IMR-90 (cell line): ENCODE data around the gene AKT2. TPM values are rescaled to one million over a fixed set of nuclear protein-coding genes. Genes with fewer than 3 reads are reported as not detected.

Experiments used
- ATAC-seq: fragments of 200-7000 bp; cut with Tn5 transposase; 2 replicates; pipeline ENCODE4 v1.9.1; 2020; ENCODE audit warnings: low read depth, mild to moderate bottlenecking, moderate library complexity
- BruUV-seq: library from RNA; stranded (reverse); fragments of 400-500 nt; replicated peaks from 2 replicates; lab custom pipeline; 2021; lab: Mats Ljungman, UMichigan
- CTCF ChIA-PET: fragments of 300-600 bp; formaldehyde crosslinking; extraction: SDS; loops from one replicate; lab custom pipeline; 2021; ENCODE audit warnings: antibody characterized with exemption; lab: Yijun Ruan, JAX
- POLR2A ChIA-PET: fragments of 300-600 bp; sonication (Branson Sonifier 250); formaldehyde crosslinking; loops from one replicate; lab custom pipeline; 2022; ENCODE audit warnings: antibody characterized with exemption; ENCODE audit not compliant: unreplicated experiment; lab: Charles Lee
- DNase-seq: peaks from one replicate; pipeline ENCODE4 v3.0.0; 2013
- H2AFZ ChIP-seq: replicated peaks from 2 replicates; pipeline ENCODE3; 2013; ENCODE audit warnings: low read length, mild to moderate bottlenecking; ENCODE audit not compliant: poor library complexity
- H2AK5ac ChIP-seq: 2 replicates; pipeline ENCODE4 v1.6.1; 2013; ENCODE audit warnings: low read depth, low read length, inconsistent platforms
- H2AK9ac ChIP-seq: replicated peaks from 2 replicates; pipeline ENCODE3; 2013; ENCODE audit warnings: mild to moderate bottlenecking, low read depth, low read length, moderate library complexity; ENCODE audit not compliant: poor library complexity
- H2BK120ac ChIP-seq: 2 replicates; pipeline ENCODE4 v1.6.1; 2013; ENCODE audit warnings: low read depth, low read length, inconsistent platforms
- H2BK15ac ChIP-seq: 3 replicates; pipeline ENCODE4 v1.6.1; 2013; ENCODE audit warnings: low read depth, low read length, inconsistent platforms
- H2BK20ac ChIP-seq: 2 replicates; pipeline ENCODE4 v1.6.1; 2013; ENCODE audit warnings: low read depth, mild to moderate bottlenecking, inconsistent platforms, low read length, moderate library complexity
- H2BK5ac ChIP-seq: 2 replicates; pipeline ENCODE4 v1.6.1; 2013; ENCODE audit warnings: mild to moderate bottlenecking, low read depth, low read length, inconsistent platforms; ENCODE audit not compliant: poor library complexity, severe bottlenecking
- H3K14ac ChIP-seq: replicated peaks from 2 replicates; pipeline ENCODE4 v1.6.1; 2013; ENCODE audit warnings: low read depth, low read length, inconsistent platforms
- H3K18ac ChIP-seq: 2 replicates; pipeline ENCODE4 v1.6.1; 2013; ENCODE audit warnings: low read depth, low read length, control low read depth
- H3K23ac ChIP-seq: 2 replicates; pipeline ENCODE4 v1.6.1; 2013; ENCODE audit warnings: low read depth, low read length, inconsistent platforms
- H3K27ac ChIP-seq: 2 replicates; pipeline ENCODE4 v1.5.1; 2013; ENCODE audit warnings: mild to moderate bottlenecking, control low read depth, low read length; ENCODE audit not compliant: insufficient read depth
- H3K27me3 ChIP-seq: 2 replicates; pipeline ENCODE4 v1.6.1; 2013; ENCODE audit warnings: low read length; ENCODE audit not compliant: control insufficient read depth, insufficient read depth
- H3K36me3 ChIP-seq: 2 replicates; pipeline ENCODE4 v1.6.1; 2013; ENCODE audit warnings: low read length, mixed read lengths; ENCODE audit not compliant: control insufficient read depth, insufficient read depth
- H3K4ac ChIP-seq: 2 replicates; pipeline ENCODE4 v1.6.1; 2013; ENCODE audit warnings: low read depth, low read length, inconsistent platforms
- H3K4me1 ChIP-seq: 2 replicates; pipeline ENCODE4 v1.6.1; 2013; ENCODE audit warnings: low read length, mixed read lengths; ENCODE audit not compliant: control insufficient read depth, insufficient read depth
- H3K4me2 ChIP-seq: 2 replicates; pipeline ENCODE4 v1.6.1; 2013; ENCODE audit warnings: low read depth, mild to moderate bottlenecking, control low read depth, low read length, moderate library complexity
- H3K4me3 ChIP-seq: 2 replicates; pipeline ENCODE4 v1.5.1; 2013; ENCODE audit warnings: low read depth, mild to moderate bottlenecking, control low read depth, low read length, moderate library complexity; ENCODE audit not compliant: insufficient read depth
- H3K56ac ChIP-seq: 2 replicates; pipeline ENCODE4 v1.6.1; 2013; ENCODE audit warnings: low read length, inconsistent platforms; ENCODE audit not compliant: insufficient read depth; ENCODE audit errors: extremely low read depth
- H3K79me1 ChIP-seq, 2 experiments: 2 replicates each; pipeline ENCODE4 v1.6.1; 2013; ENCODE audit warnings: low read length in 2 of 2, inconsistent platforms in 1 of 2, low read depth in 1 of 2
- H3K9ac ChIP-seq: 2 replicates; pipeline ENCODE4 v1.6.1; 2013; ENCODE audit warnings: low read depth, low read length, control low read depth
- H3K9me1 ChIP-seq: 2 replicates; pipeline ENCODE4 v1.6.1; 2013; ENCODE audit warnings: low read length, inconsistent platforms; ENCODE audit not compliant: insufficient read depth
- H3K9me3 ChIP-seq: 2 replicates; pipeline ENCODE4 v1.6.1; 2013; ENCODE audit warnings: low read length; ENCODE audit not compliant: control insufficient read depth, insufficient read depth
- H4K20me1 ChIP-seq: 2 replicates; pipeline ENCODE4 v1.6.1; 2013; ENCODE audit warnings: low read length, inconsistent platforms; ENCODE audit not compliant: insufficient read depth
- H4K5ac ChIP-seq: 2 replicates; pipeline ENCODE4 v1.6.1; 2013; ENCODE audit warnings: mild to moderate bottlenecking, low read depth, low read length, control low read depth
- H4K8ac ChIP-seq, 2 experiments: 2 replicates each; pipeline ENCODE4 v1.6.1; 2013; ENCODE audit warnings: low read depth in 2 of 2, low read length in 2 of 2, control low read depth in 1 of 2, inconsistent platforms in 1 of 2
- H4K91ac ChIP-seq: 2 replicates; pipeline ENCODE4 v1.6.1; 2013; ENCODE audit warnings: low read depth, low read length, inconsistent platforms; ENCODE audit not compliant: insufficient read depth
- BHLHE40 ChIP-seq: fragments of 150-350 bp; IDR thresholded peaks from 2 replicates; pipeline ENCODE4 v1.6.1; 2016; ENCODE audit warnings: mild to moderate bottlenecking, low read depth, low read length
- CEBPB ChIP-seq: IDR thresholded peaks from 2 replicates; pipeline ENCODE4 v1.6.1; 2012; ENCODE audit warnings: low read depth, low read length, improper control_type of control experiment
- CHD1 ChIP-seq: IDR thresholded peaks from 2 replicates; pipeline ENCODE4 v1.6.1; 2012; ENCODE audit warnings: low read depth, low read length, improper control_type of control experiment
- FOS ChIP-seq: fragments of 150-350 bp; IDR thresholded peaks from 2 replicates; pipeline ENCODE4 v1.6.1; 2016; ENCODE audit warnings: low read depth, low read length
- MAFK ChIP-seq: IDR thresholded peaks from 2 replicates; pipeline ENCODE4 v1.6.1; 2012; ENCODE audit warnings: low read depth, low read length, improper control_type of control experiment
- MAZ ChIP-seq: IDR thresholded peaks from 2 replicates; pipeline ENCODE4 v1.6.1; 2012; ENCODE audit warnings: low read depth, mild to moderate bottlenecking, low read length, improper control_type of control experiment, moderate library complexity, borderline replicate concordance
- MXI1 ChIP-seq: IDR thresholded peaks from 2 replicates; pipeline ENCODE4 v1.6.1; 2012; ENCODE audit warnings: low read depth, mild to moderate bottlenecking, low read length, moderate library complexity, borderline replicate concordance
- NFE2L2 ChIP-seq: fragments of 150-350 bp; IDR thresholded peaks from 2 replicates; pipeline ENCODE4 v1.6.1; 2016; ENCODE audit warnings: low read depth, mild to moderate bottlenecking, low read length
- POLR2A ChIP-seq: IDR thresholded peaks from 2 replicates; pipeline ENCODE4 v1.6.1; 2012; ENCODE audit warnings: mild to moderate bottlenecking, low read depth, low read length
- RAD21 ChIP-seq: IDR thresholded peaks from 2 replicates; pipeline ENCODE4 v1.6.1; 2012; ENCODE audit warnings: low read length, improper control_type of control experiment
- RCOR1 ChIP-seq: IDR thresholded peaks from 2 replicates; pipeline ENCODE4 v1.6.1; 2012; ENCODE audit warnings: mild to moderate bottlenecking, low read length, improper control_type of control experiment; ENCODE audit not compliant: insufficient replicate concordance
- RFX5 ChIP-seq: IDR thresholded peaks from 2 replicates; pipeline ENCODE4 v1.8.0; 2012; ENCODE audit warnings: low read depth, mild to moderate bottlenecking, low read length, moderate library complexity
- SMC3 ChIP-seq: fragments of 150-350 bp; IDR thresholded peaks from 2 replicates; pipeline ENCODE4 v1.6.1; 2016; ENCODE audit warnings: low read depth, mild to moderate bottlenecking, antibody characterized with exemption, low read length, moderate library complexity
- WGBS, 2 experiments: methylation state at CpG; one replicate each; pipeline versions ENCODE4 v1.1.5 to v1.1.7; 2013; ENCODE audit warnings: missing lambda C conversion rate in 2 of 2; ENCODE audit not compliant: insufficient read length in 1 of 2; ENCODE audit errors: extremely low coverage in 2 of 2; 5-methylcytosine and 5-hydroxymethylcytosine counted together
- dilution Hi-C: fragments of 300-500 bp; cut with HindIII; formaldehyde crosslinking; loops from one replicate; pipeline ENCODE4 v1.14.3; 2018; ENCODE audit warnings: low sequenced_read_pairs; ENCODE audit not compliant: unreplicated experiment
- in situ Hi-C: fragments of 300-500 bp; cut with MboI; formaldehyde crosslinking; loops from 3 replicates; pipeline ENCODE4 v1.14.3; 2019; ENCODE audit warnings: low sequenced_read_pairs, inconsistent platforms, mixed read lengths
- intact Hi-C: fragments of 100-400 bp; cut with micrococcal nuclease; formaldehyde crosslinking; loops from 2 replicates; pipeline ENCODE4 v1.10.0; 2022
- polyA plus RNA-seq, 3 experiments: library from polyadenylated mRNA; depleted of rRNA; stranded (reverse); fragments of >200 nt; gene quantifications; 2 replicates each; pipeline ENCODE4 v1.2.3, GENCODE V29; 2012; ENCODE audit warnings: low replicate concordance in 1 of 3
- total RNA-seq: library from RNA; depleted of rRNA; stranded (reverse); fragments of >200 nt; gene quantifications from 2 replicates; pipeline ENCODE4 v1.2.3, GENCODE V29; 2012
- TF ChIP-seq, protein P1 (sequence below): conservative IDR thresholded peaks from 2 replicates; pipeline ENCODE4 v1.5.1; 2012; ENCODE audit warnings: mild to moderate bottlenecking, low read depth, low read length, improper control_type of control experiment
- TF ChIP-seq, protein P2 (sequence below): fragments of 150-350 bp; IDR thresholded peaks from 2 replicates; pipeline ENCODE4 v1.6.1; 2016; ENCODE audit warnings: low read depth, mild to moderate bottlenecking, low read length, moderate library complexity, borderline replicate concordance
- TF ChIP-seq, protein P3 (sequence below): fragments of 150-350 bp; IDR thresholded peaks from 2 replicates; pipeline ENCODE4 v1.6.1; 2017; ENCODE audit warnings: mild to moderate bottlenecking, antibody characterized with exemption, low read length, low read depth

Gene AKT2
- total and polyA plus RNA-seq, 2 of the 4 experiments (the other 2 are of a cell fraction), result 61.5 to 104 TPM

DNA sequence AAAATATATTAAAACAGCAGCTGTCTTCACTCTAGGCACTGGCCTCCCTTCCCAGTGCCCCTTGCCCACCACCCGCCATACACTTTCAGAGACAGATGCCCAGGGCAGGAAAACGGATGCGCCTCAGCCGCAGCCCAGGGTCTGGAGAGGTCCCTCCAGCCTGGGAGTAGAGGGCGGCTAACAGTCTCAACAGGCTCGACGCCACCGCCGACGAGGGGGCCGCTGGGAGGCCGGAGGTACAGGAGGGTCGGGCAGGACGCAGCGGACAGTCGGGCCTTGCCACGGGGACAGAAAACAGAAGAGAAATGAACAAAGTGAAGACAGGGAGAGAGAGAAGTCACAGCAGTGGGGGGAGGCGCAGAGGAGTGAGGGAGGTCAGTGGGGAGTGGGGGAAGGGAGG, 35.9 kb upstream of the AKT2 start:
- no peak overlapping the region for H2BK15ac ChIP-seq
- H3K27me3 ChIP-seq, result no peaks in the 10 kb centered on the region
- H3K9me3 ChIP-seq, result no peaks in the 10 kb centered on the region
- H4K8ac ChIP-seq, result no peak overlapping the region
- no peak overlapping the region for H2AK9ac ChIP-seq
- CTCF ChIA-PET, result no interaction called here
- peaks cover 6% of the 10 kb centered on the region; the same call in 1 of the 2 replicates for H4K20me1 ChIP-seq
- H4K5ac ChIP-seq, result no peak overlapping the region
- peaks cover 51% of the 10 kb centered on the region for H3K36me3 ChIP-seq
- no peak overlapping the region for H2AK5ac ChIP-seq
- ATAC-seq, result no peak
- H3K4ac ChIP-seq, result no peak overlapping the region
- no peak overlapping the region for H3K27ac ChIP-seq
- peaks cover 0 to 5% of the 10 kb centered on the region in 2 experiments; a peak in 1 of 4 replicates for H3K79me1 ChIP-seq
- intact Hi-C loops, result no loop called here
- no peak for TF ChIP-seq MAFK
- TF ChIP-seq, protein P1, sequence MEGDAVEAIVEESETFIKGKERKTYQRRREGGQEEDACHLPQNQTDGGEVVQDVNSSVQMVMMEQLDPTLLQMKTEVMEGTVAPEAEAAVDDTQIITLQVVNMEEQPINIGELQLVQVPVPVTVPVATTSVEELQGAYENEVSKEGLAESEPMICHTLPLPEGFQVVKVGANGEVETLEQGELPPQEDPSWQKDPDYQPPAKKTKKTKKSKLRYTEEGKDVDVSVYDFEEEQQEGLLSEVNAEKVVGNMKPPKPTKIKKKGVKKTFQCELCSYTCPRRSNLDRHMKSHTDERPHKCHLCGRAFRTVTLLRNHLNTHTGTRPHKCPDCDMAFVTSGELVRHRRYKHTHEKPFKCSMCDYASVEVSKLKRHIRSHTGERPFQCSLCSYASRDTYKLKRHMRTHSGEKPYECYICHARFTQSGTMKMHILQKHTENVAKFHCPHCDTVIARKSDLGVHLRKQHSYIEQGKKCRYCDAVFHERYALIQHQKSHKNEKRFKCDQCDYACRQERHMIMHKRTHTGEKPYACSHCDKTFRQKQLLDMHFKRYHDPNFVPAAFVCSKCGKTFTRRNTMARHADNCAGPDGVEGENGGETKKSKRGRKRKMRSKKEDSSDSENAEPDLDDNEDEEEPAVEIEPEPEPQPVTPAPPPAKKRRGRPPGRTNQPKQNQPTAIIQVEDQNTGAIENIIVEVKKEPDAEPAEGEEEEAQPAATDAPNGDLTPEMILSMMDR, result no peak
- TF ChIP-seq CHD1, result no peak
- TF ChIP-seq MXI1, result no peak
- TF ChIP-seq NFE2L2, result no peak
- no peak for TF ChIP-seq RAD21
- no peak for TF ChIP-seq BHLHE40
- TF ChIP-seq FOS, result no peak
- TF ChIP-seq POLR2A, result no peak
- no peak for TF ChIP-seq CEBPB
- TF ChIP-seq RCOR1, result no peak
- TF ChIP-seq, protein P2, sequence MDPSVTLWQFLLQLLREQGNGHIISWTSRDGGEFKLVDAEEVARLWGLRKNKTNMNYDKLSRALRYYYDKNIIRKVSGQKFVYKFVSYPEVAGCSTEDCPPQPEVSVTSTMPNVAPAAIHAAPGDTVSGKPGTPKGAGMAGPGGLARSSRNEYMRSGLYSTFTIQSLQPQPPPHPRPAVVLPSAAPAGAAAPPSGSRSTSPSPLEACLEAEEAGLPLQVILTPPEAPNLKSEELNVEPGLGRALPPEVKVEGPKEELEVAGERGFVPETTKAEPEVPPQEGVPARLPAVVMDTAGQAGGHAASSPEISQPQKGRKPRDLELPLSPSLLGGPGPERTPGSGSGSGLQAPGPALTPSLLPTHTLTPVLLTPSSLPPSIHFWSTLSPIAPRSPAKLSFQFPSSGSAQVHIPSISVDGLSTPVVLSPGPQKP, result no peak
- no peak for TF ChIP-seq RFX5
- TF ChIP-seq SMC3, result no peak
- TF ChIP-seq, protein P3, sequence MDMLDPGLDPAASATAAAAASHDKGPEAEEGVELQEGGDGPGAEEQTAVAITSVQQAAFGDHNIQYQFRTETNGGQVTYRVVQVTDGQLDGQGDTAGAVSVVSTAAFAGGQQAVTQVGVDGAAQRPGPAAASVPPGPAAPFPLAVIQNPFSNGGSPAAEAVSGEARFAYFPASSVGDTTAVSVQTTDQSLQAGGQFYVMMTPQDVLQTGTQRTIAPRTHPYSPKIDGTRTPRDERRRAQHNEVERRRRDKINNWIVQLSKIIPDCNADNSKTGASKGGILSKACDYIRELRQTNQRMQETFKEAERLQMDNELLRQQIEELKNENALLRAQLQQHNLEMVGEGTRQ, result no peak
- no peak for TF ChIP-seq MAZ
- H4K91ac ChIP-seq, result no peak overlapping the region
- no peaks in the 10 kb centered on the region for H3K4me1 ChIP-seq
- no peak overlapping the region for H2BK20ac ChIP-seq
- H3K23ac ChIP-seq, result no peak overlapping the region
- no peak overlapping the region for H3K4me2 ChIP-seq
- no peak overlapping the region for H2BK5ac ChIP-seq
- no peak overlapping the region for H3K56ac ChIP-seq
- dilution Hi-C loops, result no loop called here
- no peak overlapping the region for H3K9ac ChIP-seq
- BruUV-seq, result no TSS peak
- peaks cover 4% of the 10 kb centered on the region; the same call in 1 of the 2 replicates for H3K9me1 ChIP-seq
- no peak overlapping the region for H2AFZ ChIP-seq
- 99% methylated on average over 12 of the region's 18 CpGs; no CpG with 5 or more reads in 1 of the 2 experiments for WGBS, 2 experiments
- H2BK120ac ChIP-seq, result no peak overlapping the region
- in situ Hi-C loops, result loop anchor here (25.0 kb wide), 1 partner anchor 191 kb away; no protein-coding TSS in a partner anchor
- no peak overlapping the region for H3K18ac ChIP-seq
- H3K14ac ChIP-seq, result no peak overlapping the region
- no peak for DNase-seq
- POLR2A ChIA-PET, result no interaction called here
- no peak overlapping the region for H3K4me3 ChIP-seq
